ENCODE data around the gene ILF3.
A peak's percentile ranks its signal among the peaks of the same experiment; 100 is the strongest.

Gene ILF3

GRCh38 chr19:10718205-10719196 is 64.4 kb downstream of the ILF3 start:
- H3K27ac ChIP-seq (ENCODE audit: low read length) = no peak overlapping the region
- peaks cover 1% of the 10 kb centered on the region; the same call in 1 of the 2 replicates for H3K4me1 ChIP-seq (ENCODE audit: control insufficient read depth, insufficient read depth, low read length)
- no peak for DNase-seq (ENCODE audit: low read depth, low spot score)
- H3K36me3 ChIP-seq (ENCODE audit: control insufficient read depth, insufficient read depth, low read length) = no peaks in the 10 kb centered on the region
- no peaks in the 10 kb centered on the region for H3K27me3 ChIP-seq (ENCODE audit: control insufficient read depth, insufficient read depth, low read length)
- WGBS (ENCODE audit: insufficient coverage, insufficient read length) = no CpG with 5 or more reads among the region's 70 CpGs
- H3K9me3 ChIP-seq (ENCODE audit: control insufficient read depth, insufficient read depth, low read length) = no peaks in the 10 kb centered on the region
- H3K4me3 ChIP-seq (ENCODE audit: low read length) = peak overlapping the region; percentile 74

- no CpG with 5 or more reads among the region's 5 CpGs for WGBS (ENCODE audit: insufficient coverage, insufficient read length)
- no peaks in the 10 kb centered on the region for H3K36me3 ChIP-seq (ENCODE audit: control insufficient read depth, insufficient read depth, low read length)
- DNase-seq (ENCODE audit: low read depth, low spot score) = no peak
- no peak overlapping the region; the same call in 1 of the 2 replicates for H3K4me3 ChIP-seq (ENCODE audit: low read length)
- H3K27ac ChIP-seq (ENCODE audit: low read length) = no peak overlapping the region
- H3K4me1 ChIP-seq (ENCODE audit: control insufficient read depth, insufficient read depth, low read length) = peaks cover 1% of the 10 kb centered on the region; the same call in 1 of the 2 replicates
- H3K9me3 ChIP-seq (ENCODE audit: control insufficient read depth, insufficient read depth, low read length) = no peaks in the 10 kb centered on the region
- H3K27me3 ChIP-seq (ENCODE audit: control insufficient read depth, insufficient read depth, low read length) = no peaks in the 10 kb centered on the region
Observed at GRCh38 chr19:10719466-10719961, 65.4 kb downstream of the ILF3 start.

- WGBS (ENCODE audit: insufficient coverage, insufficient read length) = no CpG with 5 or more reads among the region's 6 CpGs
- Histone ChIP-seq H3K4me3 (ENCODE audit: low read length) (no peak overlapping the region), H3K36me3 (ENCODE audit: control insufficient read depth, insufficient read depth, low read length) (no peaks in the 10 kb centered on the region), H3K27me3 (ENCODE audit: control insufficient read depth, insufficient read depth, low read length) (no peaks in the 10 kb centered on the region), H3K27ac (ENCODE audit: low read length) (no peak overlapping the region), H3K9me3 (ENCODE audit: control insufficient read depth, insufficient read depth, low read length) (no peaks in the 10 kb centered on the region), H3K4me1 (ENCODE audit: control insufficient read depth, insufficient read depth, low read length) (peaks cover 1% of the 10 kb centered on the region; the same call in 1 of the 2 replicates)
- no peak for DNase-seq (ENCODE audit: low read depth, low spot score)
Observed at GRCh38 chr19:10720607-10721125, 66.5 kb downstream of the ILF3 start.

- WGBS (ENCODE audit: insufficient coverage, insufficient read length) = no CpG with 5 or more reads among the region's 3 CpGs
- H3K4me3 ChIP-seq (ENCODE audit: low read length) = no peak overlapping the region
- no peak for DNase-seq (ENCODE audit: low read depth, low spot score)
- peaks cover 1% of the 10 kb centered on the region; the same call in 1 of the 2 replicates for H3K4me1 ChIP-seq (ENCODE audit: control insufficient read depth, insufficient read depth, low read length)
- H3K27ac ChIP-seq (ENCODE audit: low read length) = no peak overlapping the region
- no peaks in the 10 kb centered on the region for H3K27me3 ChIP-seq (ENCODE audit: control insufficient read depth, insufficient read depth, low read length)
- H3K9me3 ChIP-seq (ENCODE audit: control insufficient read depth, insufficient read depth, low read length) = no peaks in the 10 kb centered on the region
- no peaks in the 10 kb centered on the region for H3K36me3 ChIP-seq (ENCODE audit: control insufficient read depth, insufficient read depth, low read length)
Observed at GRCh38 chr19:10723591-10723990, 69.4 kb downstream of the ILF3 start.

GRCh38 chr19:10724573-10725071 is 70.5 kb downstream of the ILF3 start:
- no peaks in the 10 kb centered on the region for H3K36me3 ChIP-seq (ENCODE audit: control insufficient read depth, insufficient read depth, low read length)
- no CpG with 5 or more reads among the region's 12 CpGs for whole genome bisulfite sequencing (ENCODE audit: insufficient coverage, insufficient read length)

GRCh38 chr19:10725415-10725814 is 71.3 kb downstream of the ILF3 start:
- H3K4me1 ChIP-seq (ENCODE audit: control insufficient read depth, insufficient read depth, low read length) = no peaks in the 10 kb centered on the region
- H3K9me3 ChIP-seq (ENCODE audit: control insufficient read depth, insufficient read depth, low read length) = no peaks in the 10 kb centered on the region
- no peaks in the 10 kb centered on the region for H3K27me3 ChIP-seq (ENCODE audit: control insufficient read depth, insufficient read depth, low read length)
- no peak for DNase-seq (ENCODE audit: low read depth, low spot score)
- H3K4me3 ChIP-seq (ENCODE audit: low read length) = no peak overlapping the region
- H3K27ac ChIP-seq (ENCODE audit: low read length) = no peak overlapping the region
- no peaks in the 10 kb centered on the region for H3K36me3 ChIP-seq (ENCODE audit: control insufficient read depth, insufficient read depth, low read length)
- no CpG with 5 or more reads among the region's 4 CpGs for WGBS (ENCODE audit: insufficient coverage, insufficient read length)

More at GRCh38 chr19:10724573-10725071, 70.5 kb downstream of the ILF3 start:
- Histone ChIP-seq H3K27me3 (ENCODE audit: control insufficient read depth, insufficient read depth, low read length) (no peaks in the 10 kb centered on the region), H3K4me3 (ENCODE audit: low read length) (no peak overlapping the region), H3K4me1 (ENCODE audit: control insufficient read depth, insufficient read depth, low read length) (peaks cover 1% of the 10 kb centered on the region; the same call in 1 of the 2 replicates), H3K9me3 (ENCODE audit: control insufficient read depth, insufficient read depth, low read length) (no peaks in the 10 kb centered on the region), H3K27ac (ENCODE audit: low read length) (no peak overlapping the region)
- DNase-seq (ENCODE audit: low read depth, low spot score) = no peak

GRCh38 chr19:10726268-10726667 is 72.1 kb downstream of the ILF3 start:
- Histone ChIP-seq H3K9me3 (ENCODE audit: control insufficient read depth, insufficient read depth, low read length) (no peaks in the 10 kb centered on the region), H3K4me1 (ENCODE audit: control insufficient read depth, insufficient read depth, low read length) (no peaks in the 10 kb centered on the region), H3K4me3 (ENCODE audit: low read length) (no peak overlapping the region), H3K27me3 (ENCODE audit: control insufficient read depth, insufficient read depth, low read length) (no peaks in the 10 kb centered on the region), H3K36me3 (ENCODE audit: control insufficient read depth, insufficient read depth, low read length) (no peaks in the 10 kb centered on the region), H3K27ac (ENCODE audit: low read length) (no peak overlapping the region)
- no peak for DNase-seq (ENCODE audit: low read depth, low spot score)
- no CpG with 5 or more reads among the region's 10 CpGs for WGBS (ENCODE audit: insufficient coverage, insufficient read length)

- H3K36me3 ChIP-seq (ENCODE audit: control insufficient read depth, insufficient read depth, low read length) = no peaks in the 10 kb centered on the region
- no peak overlapping the region for H3K4me3 ChIP-seq (ENCODE audit: low read length)
- H3K27ac ChIP-seq (ENCODE audit: low read length) = no peak overlapping the region
- H3K27me3 ChIP-seq (ENCODE audit: control insufficient read depth, insufficient read depth, low read length) = no peaks in the 10 kb centered on the region
- no peak for DNase-seq (ENCODE audit: low read depth, low spot score)
- H3K9me3 ChIP-seq (ENCODE audit: control insufficient read depth, insufficient read depth, low read length) = no peaks in the 10 kb centered on the region
- H3K4me1 ChIP-seq (ENCODE audit: control insufficient read depth, insufficient read depth, low read length) = no peaks in the 10 kb centered on the region
- no CpG with 5 or more reads among the region's 14 CpGs for WGBS (ENCODE audit: insufficient coverage, insufficient read length)
Observed at GRCh38 chr19:10727685-10728201, 73.6 kb downstream of the ILF3 start.

GRCh38 chr19:10729411-10729810 is 75.3 kb downstream of the ILF3 start:
- no peak for DNase-seq (ENCODE audit: low read depth, low spot score)
- no peaks in the 10 kb centered on the region for H3K27me3 ChIP-seq (ENCODE audit: control insufficient read depth, insufficient read depth, low read length)
- no peaks in the 10 kb centered on the region for H3K4me1 ChIP-seq (ENCODE audit: control insufficient read depth, insufficient read depth, low read length)
- no peaks in the 10 kb centered on the region for H3K36me3 ChIP-seq (ENCODE audit: control insufficient read depth, insufficient read depth, low read length)
- no CpG with 5 or more reads among the region's 14 CpGs for WGBS (ENCODE audit: insufficient coverage, insufficient read length)
- no peaks in the 10 kb centered on the region for H3K9me3 ChIP-seq (ENCODE audit: control insufficient read depth, insufficient read depth, low read length)
- H3K27ac ChIP-seq (ENCODE audit: low read length) = no peak overlapping the region
- no peak overlapping the region for H3K4me3 ChIP-seq (ENCODE audit: low read length)

GRCh38 chr19:10730932-10731331 is 76.8 kb downstream of the ILF3 start:
- no CpG with 5 or more reads among the region's 12 CpGs for WGBS (ENCODE audit: insufficient coverage, insufficient read length)
- Histone ChIP-seq H3K36me3 (ENCODE audit: control insufficient read depth, insufficient read depth, low read length) (no peaks in the 10 kb centered on the region), H3K27ac (ENCODE audit: low read length) (no peak overlapping the region), H3K27me3 (ENCODE audit: control insufficient read depth, insufficient read depth, low read length) (no peaks in the 10 kb centered on the region), H3K9me3 (ENCODE audit: control insufficient read depth, insufficient read depth, low read length) (no peaks in the 10 kb centered on the region), H3K4me3 (ENCODE audit: low read length) (no peak overlapping the region), H3K4me1 (ENCODE audit: control insufficient read depth, insufficient read depth, low read length) (no peaks in the 10 kb centered on the region)
- DNase-seq (ENCODE audit: low read depth, low spot score) = no peak
